ENCODE results near the gene TRAF3.

TRAF3 gene, protein sequence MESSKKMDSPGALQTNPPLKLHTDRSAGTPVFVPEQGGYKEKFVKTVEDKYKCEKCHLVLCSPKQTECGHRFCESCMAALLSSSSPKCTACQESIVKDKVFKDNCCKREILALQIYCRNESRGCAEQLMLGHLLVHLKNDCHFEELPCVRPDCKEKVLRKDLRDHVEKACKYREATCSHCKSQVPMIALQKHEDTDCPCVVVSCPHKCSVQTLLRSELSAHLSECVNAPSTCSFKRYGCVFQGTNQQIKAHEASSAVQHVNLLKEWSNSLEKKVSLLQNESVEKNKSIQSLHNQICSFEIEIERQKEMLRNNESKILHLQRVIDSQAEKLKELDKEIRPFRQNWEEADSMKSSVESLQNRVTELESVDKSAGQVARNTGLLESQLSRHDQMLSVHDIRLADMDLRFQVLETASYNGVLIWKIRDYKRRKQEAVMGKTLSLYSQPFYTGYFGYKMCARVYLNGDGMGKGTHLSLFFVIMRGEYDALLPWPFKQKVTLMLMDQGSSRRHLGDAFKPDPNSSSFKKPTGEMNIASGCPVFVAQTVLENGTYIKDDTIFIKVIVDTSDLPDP

DNA sequence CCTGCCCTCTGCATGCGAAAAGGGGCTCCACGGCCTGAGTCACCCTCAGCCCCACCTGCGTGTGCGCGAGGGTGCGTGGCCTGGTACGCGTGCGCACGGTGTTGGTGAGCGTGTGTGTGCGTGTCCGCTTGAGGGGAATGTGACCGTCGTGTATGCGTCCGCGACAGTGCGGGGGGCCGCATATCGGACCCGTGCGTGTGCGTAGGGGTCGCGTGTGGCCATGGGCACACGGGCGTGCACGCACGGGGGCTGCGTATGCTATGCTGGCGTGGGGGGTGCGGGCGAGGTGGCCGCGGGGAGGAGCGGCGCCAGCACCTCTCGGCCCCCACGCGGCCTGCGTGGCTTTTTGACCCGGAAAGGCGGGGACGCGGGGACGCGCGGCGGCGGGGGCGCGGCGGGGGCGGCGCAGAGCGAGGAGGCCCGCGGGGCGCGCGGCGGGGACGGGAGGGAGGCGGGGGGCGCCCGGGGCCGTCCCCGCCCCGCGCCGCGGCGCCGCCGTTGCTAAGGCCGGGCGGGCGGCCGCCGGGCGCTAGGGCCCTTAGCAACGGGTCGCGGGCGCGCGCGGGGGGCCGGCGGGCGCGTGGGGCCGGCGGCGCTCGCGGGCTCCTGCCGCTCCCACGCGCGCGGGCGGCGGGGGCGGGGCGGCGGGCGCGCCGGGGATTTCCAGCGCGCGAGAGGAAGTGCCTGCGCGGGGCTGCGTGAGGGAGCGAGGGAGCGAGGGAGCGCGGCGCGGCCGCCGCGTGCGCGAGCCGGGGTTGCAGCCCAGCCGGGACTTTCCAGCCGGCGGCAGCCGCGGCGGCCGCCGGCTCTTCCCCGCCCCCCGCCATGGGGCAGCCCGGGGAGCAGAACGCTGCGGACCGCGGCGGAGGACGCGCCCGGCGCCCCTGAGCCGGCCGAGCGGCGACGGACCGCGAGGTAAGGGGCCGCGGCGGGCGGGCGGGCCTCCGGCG is at the start of gene TRAF3:
TRAF3 (plus strand) TSS at position 689 of the 950 bp plus-strand sequence. CDS start 92,753 bp downstream, outside the sequence.
- FAIRE-seq: no peak

DNA sequence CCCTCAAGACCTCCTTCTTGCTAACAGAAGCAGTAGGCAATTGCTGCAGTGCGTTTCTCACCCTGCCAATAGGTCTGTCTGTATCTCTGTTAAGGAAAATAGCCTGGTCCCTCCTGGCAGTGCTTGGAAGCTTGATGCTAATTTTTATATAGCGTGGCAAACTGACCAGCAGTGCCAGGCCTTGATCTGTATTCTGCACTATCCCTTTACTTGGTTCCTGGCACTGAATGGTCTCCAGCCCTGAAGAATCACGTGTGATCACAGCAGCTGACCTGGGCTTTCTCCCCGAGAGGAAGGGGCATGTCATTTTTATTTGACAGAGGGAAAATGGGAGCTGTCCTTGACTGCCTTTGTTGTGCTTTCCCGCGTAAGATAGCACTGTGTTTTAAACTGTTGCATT is 48.7 kb upstream of the TRAF3 start:
- no peak for FAIRE-seq

DNA sequence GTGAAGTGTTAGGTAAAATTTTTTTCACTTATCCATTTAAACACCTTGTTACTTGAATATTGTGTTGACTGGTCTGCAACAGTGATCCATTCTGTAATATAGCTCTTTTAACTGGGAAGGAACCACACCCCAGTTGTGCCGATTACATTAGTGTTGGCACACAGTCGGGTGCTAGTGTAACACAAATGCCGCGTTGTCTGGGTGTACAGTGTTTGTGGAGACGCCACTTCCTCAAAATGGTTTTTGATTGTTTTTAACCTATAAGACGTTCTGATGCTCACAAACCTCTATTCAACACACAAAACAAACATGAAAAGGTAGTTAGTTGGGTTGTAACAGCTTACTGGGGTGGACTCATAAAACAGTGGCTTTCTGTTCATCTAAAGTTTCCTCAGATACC is 48.0 kb upstream of the TRAF3 start:
- FAIRE-seq: no peak

DNA sequence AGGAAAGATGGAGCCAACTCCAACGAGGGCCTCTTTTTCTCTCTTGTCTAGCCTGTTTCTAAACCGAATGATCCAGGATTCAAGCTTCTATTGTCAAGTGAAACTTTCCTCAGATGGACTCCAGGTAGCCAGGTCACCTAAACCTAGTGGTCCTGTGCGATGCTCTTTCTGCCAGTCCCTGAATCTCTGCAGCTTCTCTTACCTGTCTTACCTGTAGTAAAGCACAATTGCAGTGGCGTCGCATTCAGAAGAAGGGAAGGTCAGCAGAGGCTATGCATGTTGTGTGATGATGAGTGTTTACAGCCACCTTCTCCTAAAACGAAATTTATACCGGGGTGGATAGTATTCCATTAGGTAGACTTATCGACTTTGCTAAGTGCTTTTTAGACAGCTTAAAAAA is 47.4 kb upstream of the TRAF3 start:
- FAIRE-seq: no peak

DNA sequence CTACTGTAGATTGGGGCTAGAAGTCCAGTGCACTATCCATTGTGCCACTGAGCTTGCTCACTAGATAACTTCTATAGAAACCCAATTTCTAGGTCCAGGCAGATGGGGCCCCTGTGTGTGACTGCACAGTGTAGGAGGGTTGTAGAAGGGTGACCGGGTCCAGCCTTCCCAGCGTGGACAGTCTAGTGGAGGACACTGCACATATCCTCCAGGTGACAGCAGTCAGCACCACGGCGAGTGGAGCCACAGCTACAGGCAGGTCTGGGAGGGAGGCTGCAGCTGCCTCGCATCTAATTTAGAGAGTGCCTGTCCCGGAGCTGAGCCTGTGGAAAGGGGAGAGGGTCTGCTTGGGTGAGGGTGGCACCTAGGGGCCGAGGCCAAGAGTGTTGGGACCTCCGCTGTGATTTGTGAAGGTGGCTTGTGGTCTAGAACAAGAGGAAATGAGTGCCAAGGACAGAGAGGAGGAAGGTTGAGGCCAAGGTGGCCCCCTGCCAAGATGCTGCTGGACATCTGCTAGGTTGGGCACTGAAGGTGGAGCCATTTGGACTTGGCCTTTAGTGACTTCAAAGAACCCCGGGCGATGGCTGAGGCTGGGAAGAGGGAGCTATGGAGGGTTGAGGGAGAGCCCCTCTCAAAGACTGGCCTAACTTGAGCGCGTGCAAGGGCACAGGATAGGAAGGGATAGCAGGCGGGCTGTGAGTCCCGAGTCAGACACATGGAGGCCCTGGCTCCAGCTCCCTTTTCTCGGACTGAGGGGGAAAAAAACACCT is 46.0 kb upstream of the TRAF3 start:
- FAIRE-seq: no peak

DNA sequence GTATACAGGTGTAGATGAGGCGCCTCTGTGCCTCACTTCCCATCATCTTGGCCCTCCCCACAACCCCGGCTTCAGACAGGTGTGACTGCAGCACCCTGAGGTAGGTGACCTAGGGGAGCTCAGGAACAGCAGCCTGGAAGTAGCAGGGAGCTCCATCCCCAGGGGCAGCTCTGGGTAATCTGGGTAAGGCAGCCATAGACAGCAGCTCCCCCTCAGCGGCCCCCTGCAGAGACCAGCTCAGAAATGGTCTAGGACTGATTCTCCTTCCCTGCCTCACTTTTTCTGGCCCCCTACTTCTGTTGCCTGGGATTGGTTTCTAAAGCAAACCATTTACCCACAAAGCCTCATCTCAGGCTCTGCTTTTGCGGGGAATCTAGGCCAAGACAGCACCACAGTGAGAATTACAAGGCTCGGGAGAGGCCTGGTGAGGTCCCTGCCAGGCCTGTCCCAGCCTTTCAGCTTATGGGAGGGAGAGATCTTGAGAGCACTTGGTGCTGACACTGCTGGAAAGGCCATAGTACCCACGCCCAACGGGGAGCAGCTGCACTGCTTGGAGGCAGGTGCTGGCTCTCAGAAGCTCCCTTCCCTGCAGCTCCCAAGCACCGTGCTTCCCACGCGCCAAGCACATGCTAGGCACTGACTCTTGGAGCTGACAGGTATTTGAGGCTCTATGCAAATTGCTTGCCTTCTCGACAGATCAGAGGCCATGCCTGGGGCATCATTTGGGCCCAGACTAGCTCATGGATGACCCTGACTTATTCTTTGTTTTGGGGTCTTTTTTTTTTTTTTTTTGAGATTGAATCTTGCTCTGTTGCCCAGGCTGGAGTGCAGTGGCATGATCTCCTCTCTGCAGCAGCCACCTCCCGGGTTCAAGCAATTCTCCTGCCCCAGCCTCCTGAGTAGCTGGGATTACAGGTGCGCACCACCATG is 45.1 kb upstream of the TRAF3 start:
- no peak for FAIRE-seq

DNA sequence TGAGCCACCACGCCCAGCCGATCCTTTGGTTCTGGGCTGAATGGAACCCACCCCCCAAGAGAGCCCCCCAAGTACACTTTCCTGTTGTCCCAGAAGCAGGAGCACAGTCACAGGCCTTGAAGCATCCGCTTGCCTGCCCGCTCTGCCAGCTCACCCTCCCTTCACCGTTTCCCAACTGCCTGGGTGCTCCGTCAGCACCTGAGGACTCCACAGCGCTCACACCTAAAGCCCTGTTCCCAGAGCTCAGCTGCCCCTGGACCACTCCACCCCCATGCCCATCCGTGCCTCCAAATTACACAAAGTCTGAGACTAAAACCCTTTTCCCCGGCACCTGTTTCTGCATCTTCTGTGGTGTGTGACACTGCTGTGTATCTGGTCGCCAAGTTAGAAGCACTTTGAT is 44.3 kb upstream of the TRAF3 start:
- FAIRE-seq: no peak

DNA sequence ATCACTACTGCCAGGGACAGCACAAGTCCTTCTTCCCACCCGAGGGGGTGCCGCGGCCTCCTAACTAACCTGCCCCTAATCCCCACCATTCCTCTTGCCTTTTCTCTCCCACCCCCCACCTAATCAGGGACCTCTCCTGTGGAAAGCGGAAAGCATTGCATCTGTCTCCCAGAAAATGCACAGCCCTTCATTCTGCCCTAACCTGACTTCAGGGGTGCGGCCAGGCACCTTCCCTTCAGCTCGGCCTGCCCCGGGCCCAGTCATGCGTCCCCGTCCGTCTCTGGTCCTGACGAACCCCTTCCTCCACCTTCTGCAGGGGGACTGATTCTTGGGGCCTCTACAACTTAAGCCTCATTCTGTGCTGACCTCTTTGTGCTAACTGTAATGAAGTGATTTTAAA is 43.9 kb upstream of the TRAF3 start:
- FAIRE-seq: no peak

DNA sequence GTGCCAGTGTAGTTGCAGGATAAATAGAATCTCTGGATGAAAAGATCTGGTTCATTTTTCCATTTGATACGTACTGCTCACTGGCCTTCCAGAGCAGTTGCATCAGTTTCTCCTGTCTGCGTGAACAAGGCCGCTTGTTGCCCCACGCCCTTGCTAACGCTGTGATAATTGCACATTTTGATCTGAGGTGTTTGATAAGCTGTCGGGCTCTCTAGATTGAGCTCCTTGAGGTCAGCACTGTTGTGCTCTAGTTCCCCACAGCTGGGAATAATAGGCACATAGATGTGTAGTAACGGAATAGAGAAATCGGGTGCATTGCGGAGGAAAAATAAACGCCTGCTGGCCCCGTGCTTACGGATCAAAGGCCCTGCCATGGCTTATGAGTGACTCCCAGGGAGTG is 42.8 kb upstream of the TRAF3 start:
- no peak for FAIRE-seq

DNA sequence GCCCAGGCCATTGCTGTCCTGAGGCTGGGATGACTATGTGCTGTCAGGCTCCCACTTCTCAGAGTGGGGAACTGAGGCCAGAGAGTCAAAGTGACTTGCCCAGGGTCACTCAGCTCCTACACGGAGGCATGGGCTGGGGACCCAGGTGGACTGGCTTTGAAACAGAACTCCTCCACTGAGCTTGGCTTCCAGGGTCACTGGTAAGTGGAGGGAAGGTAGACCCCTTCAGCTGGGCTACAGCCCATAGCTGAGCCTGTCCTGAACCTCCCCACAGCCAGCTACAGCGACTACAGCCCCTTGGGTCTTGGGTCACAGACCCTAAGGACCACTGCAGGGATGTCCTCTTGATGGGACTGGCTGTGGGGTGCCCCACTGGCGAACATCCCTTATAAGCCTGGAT is 40.3 kb upstream of the TRAF3 start:
- FAIRE-seq: no peak

DNA sequence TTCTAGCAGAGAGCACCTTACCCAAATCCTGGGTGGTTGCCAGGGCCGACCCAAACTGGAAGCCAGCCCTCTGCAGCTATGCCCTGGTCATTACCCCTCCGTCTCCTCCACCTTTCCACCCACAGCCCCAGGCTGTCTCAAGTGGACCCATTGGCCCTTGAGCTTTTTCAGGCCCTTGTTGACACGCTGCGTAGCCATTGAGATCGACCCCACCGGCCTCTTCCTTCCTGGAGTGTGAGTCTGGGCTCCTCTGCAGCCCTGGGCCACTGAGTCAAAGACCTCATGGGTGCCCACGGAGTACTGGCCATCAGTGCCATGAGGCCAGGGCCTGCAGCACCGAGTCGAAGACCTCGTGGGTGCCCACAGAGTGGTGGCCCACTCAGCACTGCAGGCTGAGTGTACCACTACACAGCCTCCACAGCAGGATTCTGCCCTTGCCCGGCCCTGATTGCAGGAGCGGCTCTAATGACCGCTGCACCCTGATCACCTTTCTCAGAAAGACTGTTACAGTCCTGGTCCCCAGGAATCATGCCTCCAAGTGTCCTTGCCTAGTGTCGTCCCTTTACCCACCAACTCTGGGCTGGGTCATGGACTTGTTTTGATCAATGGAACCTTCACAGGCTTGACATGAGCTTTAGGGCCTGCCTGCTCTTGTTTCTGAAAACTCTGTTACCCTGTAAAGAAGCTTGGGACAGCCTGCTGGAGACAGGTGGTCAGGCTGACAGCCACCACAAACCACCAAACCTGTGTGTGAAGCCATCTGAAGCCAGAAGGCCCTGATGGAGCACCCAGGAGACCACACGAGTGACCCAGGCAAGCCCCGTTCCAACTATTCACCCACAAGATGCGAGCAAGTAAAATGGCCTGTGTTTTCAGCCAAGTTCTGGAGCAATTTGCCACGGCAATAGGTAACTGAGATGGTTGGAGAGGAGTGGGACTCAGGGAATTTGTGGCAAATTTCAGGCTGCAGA is 39.6 kb upstream of the TRAF3 start:
- no peak for FAIRE-seq

DNA sequence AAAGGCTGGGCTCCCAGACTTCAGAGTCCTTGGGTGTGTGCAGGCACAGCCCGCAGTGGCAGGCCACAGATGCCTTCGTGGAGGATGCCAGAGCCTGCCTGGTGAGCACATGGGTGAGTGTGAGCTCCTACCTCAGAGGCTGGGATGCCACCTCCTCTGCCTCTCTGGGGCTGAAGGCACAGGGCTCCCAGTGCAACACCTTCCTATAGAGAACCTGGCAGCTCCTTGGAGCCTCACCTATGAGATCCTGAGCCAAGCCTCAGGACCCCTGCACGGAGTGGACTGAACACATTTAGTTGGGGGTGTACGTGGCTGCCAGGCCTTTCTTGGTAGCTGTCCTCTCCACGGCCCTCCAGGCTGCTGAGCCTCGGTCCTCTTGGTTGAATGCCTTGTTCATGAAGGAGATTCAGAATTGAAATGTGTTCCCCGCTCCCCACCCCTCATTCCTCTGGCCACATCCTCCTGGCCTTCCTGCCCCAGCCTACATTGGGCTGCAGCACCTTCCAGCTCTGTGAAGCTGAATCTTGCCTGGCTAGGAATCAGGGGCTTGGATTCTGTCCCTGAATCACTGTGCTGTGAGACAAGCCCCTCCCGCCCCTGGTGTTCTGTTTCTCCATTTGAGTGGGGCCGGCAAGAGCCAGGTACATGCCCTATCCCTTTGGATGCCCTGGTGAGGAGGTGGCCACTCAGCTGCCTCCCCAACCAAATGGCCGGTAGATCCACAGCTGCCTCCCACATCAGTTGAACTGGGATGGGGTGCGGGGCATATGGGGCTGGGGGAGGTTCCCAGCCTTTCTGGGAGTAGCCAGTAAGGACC is 38.7 kb upstream of the TRAF3 start:
- no peak for FAIRE-seq

DNA sequence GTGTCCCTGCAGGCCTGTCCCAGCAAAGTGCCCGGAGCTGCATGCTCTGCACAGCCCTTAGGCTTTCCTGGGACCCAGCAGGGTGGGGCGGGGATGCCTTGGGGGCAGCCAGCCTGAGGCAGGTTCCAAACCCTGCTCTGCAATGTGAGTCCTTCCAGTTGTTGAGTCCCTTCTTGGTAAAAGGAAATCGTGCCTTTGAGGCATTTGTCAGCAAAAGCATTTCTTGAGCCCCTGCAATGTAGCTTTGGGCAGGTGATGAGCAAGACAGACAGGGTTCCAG is 38.1 kb upstream of the TRAF3 start:
- no peak for FAIRE-seq

DNA sequence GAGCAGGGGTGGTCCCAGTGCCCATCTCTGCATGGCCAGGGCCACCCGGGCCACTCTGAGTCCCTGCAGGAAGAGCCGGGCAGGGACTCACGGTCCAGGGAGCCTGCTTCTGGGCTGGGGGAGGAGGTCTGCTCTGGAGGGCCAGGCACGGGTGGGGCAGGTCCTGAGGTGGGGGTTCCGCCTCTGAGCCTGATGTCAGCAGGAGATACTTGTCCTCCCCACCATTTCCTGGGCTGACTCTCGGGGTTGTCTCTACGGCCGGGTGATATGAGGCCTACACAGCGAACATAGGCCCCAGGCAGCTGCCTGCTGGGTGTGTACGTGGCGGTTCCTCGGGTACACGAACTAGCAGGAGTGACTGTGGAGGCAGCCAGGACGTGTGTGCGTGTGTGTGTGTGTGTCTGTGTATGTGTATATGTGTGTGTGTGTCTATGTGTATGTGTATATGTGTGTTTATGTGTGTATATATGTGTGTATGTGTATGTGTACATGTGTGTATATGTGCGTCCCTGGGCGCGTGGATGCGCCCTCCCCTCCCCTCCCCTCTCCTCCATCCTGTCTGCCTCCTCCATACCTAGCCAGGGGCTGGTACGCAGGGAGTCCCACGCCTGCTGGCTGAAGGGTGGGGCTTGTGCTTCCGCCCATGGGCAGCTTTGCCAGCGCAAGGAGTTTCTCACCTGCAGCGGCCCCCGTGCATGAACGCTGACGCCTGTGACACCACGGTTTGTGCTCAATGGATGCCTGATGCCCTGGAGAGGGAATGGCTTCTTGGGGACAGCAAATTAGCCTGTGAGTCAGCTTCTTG is 30.4 kb upstream of the TRAF3 start:
- FAIRE-seq: no peak

DNA sequence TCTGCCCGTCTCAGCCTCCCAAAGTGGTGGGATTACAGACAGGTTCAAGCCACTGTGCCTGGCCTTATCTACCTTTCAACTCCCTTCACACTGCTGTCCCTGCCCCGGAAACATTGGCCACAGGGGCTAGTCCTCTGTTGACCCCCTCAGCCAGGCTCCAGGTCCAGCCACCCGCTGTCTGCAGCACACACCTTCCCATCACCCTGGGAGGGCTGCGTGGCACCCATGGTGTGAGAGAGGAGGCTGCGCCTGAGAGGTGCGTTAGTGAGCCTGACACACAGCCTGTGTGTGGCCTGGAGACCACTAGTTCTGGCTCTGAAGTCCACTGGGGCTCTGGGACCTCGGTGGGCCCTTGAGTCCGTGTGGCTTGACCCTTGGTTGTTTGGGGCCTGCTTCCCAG is 28.4 kb upstream of the TRAF3 start:
- FAIRE-seq: no peak

DNA sequence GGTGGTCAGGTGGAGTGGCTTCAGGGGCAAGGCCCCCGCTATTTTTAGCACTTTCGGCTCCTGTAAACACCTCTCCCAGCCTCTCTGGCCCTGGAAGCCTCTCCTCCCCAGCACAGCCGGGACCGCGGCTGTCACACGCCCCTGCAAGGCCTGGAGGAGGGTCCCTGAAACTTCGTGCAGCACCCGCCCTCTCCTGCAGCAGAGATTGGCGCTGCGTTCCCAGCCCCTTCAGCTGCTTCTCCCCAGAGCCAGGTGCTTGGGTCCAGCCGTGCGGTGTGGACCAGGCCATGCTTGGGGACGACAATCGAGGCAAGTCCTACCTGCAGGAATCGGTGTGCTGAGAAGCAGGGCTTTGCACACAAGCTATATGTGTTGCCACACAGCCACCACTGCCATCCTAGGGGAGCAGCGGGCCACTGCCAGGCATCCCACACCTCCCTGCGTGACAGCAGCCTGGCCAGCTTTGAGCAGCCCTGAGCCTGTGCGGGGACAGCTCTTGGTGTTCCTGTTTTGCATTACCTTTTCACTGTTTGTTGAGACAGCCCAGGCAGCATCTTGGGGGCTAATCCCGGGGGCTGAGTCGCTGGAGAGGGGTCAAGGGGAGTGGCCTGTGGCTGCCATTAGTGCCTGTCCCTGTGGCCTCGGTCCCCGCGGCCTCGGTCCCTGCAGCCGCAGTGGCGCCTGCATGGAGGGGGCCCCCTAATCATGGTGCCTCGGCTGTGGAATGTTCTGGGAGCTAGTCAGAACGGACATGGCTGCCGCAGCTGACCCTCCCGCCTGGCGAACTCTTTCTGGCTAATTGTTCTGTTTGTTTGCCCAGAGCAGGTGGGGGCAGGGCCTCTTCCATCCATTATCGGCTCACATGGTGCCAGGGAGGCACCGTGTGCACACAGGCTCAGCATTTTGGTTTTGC is 27.6 kb upstream of the TRAF3 start:
- FAIRE-seq: no peak

DNA sequence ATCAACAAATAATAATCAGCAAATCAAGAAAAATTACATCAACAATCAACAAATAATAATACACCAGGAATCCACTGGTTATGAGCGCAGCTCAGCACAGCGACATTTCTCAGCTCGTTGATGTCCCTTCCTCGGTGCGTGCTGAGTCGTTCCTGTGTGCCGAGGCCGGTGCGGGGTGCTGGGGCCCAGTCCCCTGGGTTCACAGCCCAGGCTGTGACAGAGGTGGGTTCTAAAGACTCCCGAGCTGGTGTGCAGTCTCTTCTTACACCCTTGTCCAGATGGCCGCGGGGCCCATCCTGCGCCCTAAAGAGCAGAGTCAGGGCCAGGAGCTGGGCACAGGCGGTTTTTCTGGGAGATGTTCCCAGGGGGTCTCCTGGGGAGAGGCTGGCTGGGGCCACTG is 26.9 kb upstream of the TRAF3 start:
- no peak for FAIRE-seq

DNA sequence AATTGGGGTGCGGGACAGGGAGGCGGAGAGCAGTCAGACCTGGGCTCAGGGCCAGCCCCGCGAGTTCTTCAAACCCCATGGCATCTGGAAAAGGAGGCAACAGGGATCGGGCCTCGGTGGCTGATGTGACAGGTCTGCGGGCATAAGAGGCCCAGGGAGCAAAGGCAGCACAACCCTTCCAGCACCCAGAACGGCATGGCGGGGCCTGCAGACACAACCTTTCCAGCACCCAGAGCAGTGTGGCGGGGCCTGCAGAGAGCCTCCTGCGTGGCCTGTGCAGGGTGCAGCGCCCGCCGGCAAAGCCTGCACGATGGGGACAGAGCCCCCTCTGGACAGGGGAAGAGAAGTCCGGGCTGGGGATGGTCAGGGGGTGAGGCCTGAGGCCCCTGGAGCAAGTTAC is 26.2 kb upstream of the TRAF3 start:
- no peak for FAIRE-seq

All from endometrium (tissue), 2 donors.